Uterus (tissue), 4 donors: ENCODE measurements around the gene INPP5J. TPM values are rescaled to one million over a fixed set of nuclear protein-coding genes. Genes with fewer than 3 reads are reported as not detected.
"Not testable (repeated sequence)": the region's sequence is repeated elsewhere in the genome, so short reads cannot be mapped to it uniquely, and the experiment has no call there.

Experiments
- DNase-seq, 2 donors: peaks; one replicate each; pipeline ENCODE4 v3.0.0-alpha.2; 2019 to 2020
- H3K27ac ChIP-seq, 2 donors: fragments of 200-600 bp; sonication (generic); 1 replicate in 1 of 2; 2 replicates in 1 of 2; pipeline ENCODE4 v1.5.1; 2016 to 2018
- H3K27me3 ChIP-seq, 2 donors: fragments of 200-600 bp; sonication (generic); one replicate each; pipeline ENCODE4 v1.5.1; 2018 to 2019; ENCODE audit warnings: control low read depth in 1 of 2
- H3K36me3 ChIP-seq, 2 donors: fragments of 200-600 bp; sonication (generic); one replicate each; pipeline ENCODE4 v1.5.1; 2019; ENCODE audit warnings: control low read depth in 1 of 2
- H3K4me1 ChIP-seq, 2 donors: fragments of 200-600 bp; sonication (generic); one replicate each; pipeline ENCODE4 v1.5.1; 2018 to 2019; ENCODE audit warnings: control low read depth in 1 of 2
- H3K4me3 ChIP-seq, 2 donors: fragments of 200-600 bp; sonication (generic); 1 replicate in 1 of 2; 2 replicates in 1 of 2; pipeline ENCODE4 v1.5.1; 2018 to 2019; ENCODE audit warnings: mild to moderate bottlenecking in 1 of 2
- H3K9me3 ChIP-seq, 2 donors: fragments of 200-600 bp; sonication (generic); one replicate each; pipeline ENCODE4 v1.5.1; 2019; ENCODE audit warnings: control low read depth in 1 of 2
- CTCF ChIP-seq, 4 experiments: fragments of 200-600 bp in 2 of 4; fragments of 450-650 bp in 2 of 4; sonication (generic) in 2 of 4; IDR thresholded peaks; one replicate each; pipeline ENCODE4 v1.5.1; 2016 to 2019; ENCODE audit warnings: antibody characterized with exemption in 4 of 4, mild to moderate bottlenecking in 2 of 4, moderate library complexity in 1 of 4
- POLR2A ChIP-seq, 2 donors: fragments of 450-650 bp; IDR thresholded peaks; one replicate each; pipeline ENCODE4 v1.6.1; 2016; ENCODE audit warnings: antibody characterized with exemption in 2 of 2, mild to moderate bottlenecking in 1 of 2, moderate library complexity in 1 of 2
- intact Hi-C: fragments of 100-400 bp; cut with DNase I; formaldehyde crosslinking; loops from one replicate; pipeline ENCODE4 v1.15.1; 2023; ENCODE audit warnings: low total_unique reads
- total RNA-seq, 4 donors: library from RNA; depleted of rRNA in 3 of 4; stranded (reverse); fragments of >200 nt in 3 of 4; gene quantifications; one replicate each; pipeline versions ENCODE4 v1.1.0 to v1.2.4, GENCODE V29; 2014 to 2023
- donor health status: DM: yes; HTN: yes; CAD: no.

The INPP5J gene
- 1 to 10 TPM in 3 of 4 donors, under 1 TPM in 1; 0.59 to 7.9 (median 3.0) TPM for total RNA-seq

GRCh38 chr22:31122532-31123291 lies at the start of gene INPP5J:
Gene INPP5J (plus strand): TSS chr22:31122966. CDS start chr22:31123015, 49 bp downstream.
- H3K27me3 ChIP-seq: no peaks in the 10 kb centered on the region
- H3K4me3 ChIP-seq: peak within 1 kb of the TSS; percentile 30 to 40
- H3K4me1 ChIP-seq: peaks cover 0 to 6% of the 10 kb centered on the region in 2 donors
- no peak for TF ChIP-seq CTCF (IDR thresholded peaks at IDR 0.05)
- no peak for TF ChIP-seq POLR2A (IDR thresholded peaks at IDR 0.05)
- peak within 1 kb of the TSS; percentile 35 to 66 for H3K27ac ChIP-seq
- H3K36me3 ChIP-seq: no peaks in the 10 kb centered on the region
- no peaks in the 10 kb centered on the region for H3K9me3 ChIP-seq
- peak; percentile 58 to 67 for DNase-seq
- intact Hi-C loops: no loop called here

- H3K27ac ChIP-seq, H3K27me3 ChIP-seq, intact Hi-C loops, DNase-seq, H3K4me3 ChIP-seq, H3K36me3 ChIP-seq, H3K4me1 ChIP-seq, H3K9me3 ChIP-seq: not testable (repeated sequence)
Observed at GRCh38 chr22:31073125-31073524, 49.6 kb upstream of the INPP5J start.

- H3K4me3 ChIP-seq, H3K4me1 ChIP-seq, intact Hi-C loops, H3K27me3 ChIP-seq, DNase-seq, H3K36me3 ChIP-seq, H3K27ac ChIP-seq, H3K9me3 ChIP-seq: not testable (repeated sequence)
Observed at GRCh38 chr22:31073545-31074145, 49.1 kb upstream of the INPP5J start.

- Histone ChIP-seq H3K36me3 (no peaks in the 10 kb centered on the region), H3K4me3 (no peak overlapping the region), H3K9me3 (no peaks in the 10 kb centered on the region), H3K27me3 (no peaks in the 10 kb centered on the region), H3K27ac (peak overlapping the region; percentile 89 to 91), H3K4me1 (peaks cover 0 to 5% of the 10 kb centered on the region in 2 donors)
- peak in 1 of 2 donors; percentile 29 for TF ChIP-seq POLR2A (IDR thresholded peaks at IDR 0.05)
- TF ChIP-seq CTCF (IDR thresholded peaks at IDR 0.05): no peak
- DNase-seq: peak; percentile 93 to 95
- intact Hi-C loops: no loop called here
Observed at GRCh38 chr22:31075961-31076360, 46.8 kb upstream of the INPP5J start.

- no peaks in the 10 kb centered on the region for H3K27me3 ChIP-seq
- intact Hi-C loops: no loop called here
- no peaks in the 10 kb centered on the region for H3K9me3 ChIP-seq
- TF ChIP-seq CTCF (IDR thresholded peaks at IDR 0.05) (no peak), POLR2A (IDR thresholded peaks at IDR 0.05) (no peak)
- H3K27ac ChIP-seq: peak overlapping the region in 1 of 2 donors; percentile 22
- no peak overlapping the region for H3K4me3 ChIP-seq
- H3K4me1 ChIP-seq: peaks cover 0 to 5% of the 10 kb centered on the region in 2 donors
- no peaks in the 10 kb centered on the region for H3K36me3 ChIP-seq
- DNase-seq: no peak
Observed at GRCh38 chr22:31077681-31078080, 45.1 kb upstream of the INPP5J start.

GRCh38 chr22:31078389-31078788 lies 44.4 kb upstream of the INPP5J start:
- DNase-seq, H3K36me3 ChIP-seq, H3K4me3 ChIP-seq, H3K4me1 ChIP-seq, intact Hi-C loops, H3K9me3 ChIP-seq, H3K27me3 ChIP-seq: not testable (repeated sequence)
- H3K27ac ChIP-seq: peak overlapping the region in 1 of 2 donors; percentile 22
